CD8-positive, alpha-beta memory T cell (primary cell): ENCODE results near the gene FBXW5. TPM values are rescaled to one million over a fixed set of nuclear protein-coding genes. Genes with fewer than 3 reads are reported as not detected.
A peak's percentile ranks its signal among the peaks of the same experiment; 100 is the strongest.

ENCODE experiments used
- CTCF ChIA-PET: fragments of 350-600 bp; sonication (Branson Sonifier 250); formaldehyde crosslinking; loops from one replicate; lab custom pipeline; 2021; ENCODE audit warnings: antibody characterized with exemption; lab: Charles Lee
- POLR2A ChIA-PET: fragments of 350-600 bp; sonication (Branson Sonifier 250); formaldehyde crosslinking; loops from one replicate; lab custom pipeline; 2021; ENCODE audit warnings: antibody characterized with exemption; lab: Charles Lee
- DNase-seq, 5 donors: peaks; one replicate each; pipeline versions ENCODE4 v3.0.0 to v3.0.0-alpha.2; 2020 to 2022; ENCODE audit warnings: mixed read lengths in 1 of 5
- H3K27ac ChIP-seq: one replicate; pipeline ENCODE4 v1.7.0; 2013; ENCODE audit warnings: low read depth, mild to moderate bottlenecking, low read length, moderate library complexity
- H3K27me3 ChIP-seq: 2 replicates; pipeline ENCODE4 v1.7.0; 2013; ENCODE audit warnings: low read length, mild to moderate bottlenecking; ENCODE audit not compliant: insufficient read depth, poor library complexity, severe bottlenecking
- H3K36me3 ChIP-seq: 2 replicates; pipeline ENCODE4 v1.7.0; 2013; ENCODE audit warnings: mild to moderate bottlenecking, low read length, moderate library complexity; ENCODE audit not compliant: insufficient read depth
- H3K4me1 ChIP-seq: 2 replicates; pipeline ENCODE4 v1.7.0; 2013; ENCODE audit warnings: mild to moderate bottlenecking, low read length, moderate library complexity; ENCODE audit not compliant: insufficient read depth
- H3K4me3 ChIP-seq: 2 replicates; pipeline ENCODE4 v1.7.0; 2013; ENCODE audit warnings: mild to moderate bottlenecking, low read length
- H3K9me3 ChIP-seq: 2 replicates; pipeline ENCODE4 v1.7.0; 2013; ENCODE audit warnings: mild to moderate bottlenecking, low read length
- H3K27ac Mint-ChIP-seq, 8 donors: one replicate each; pipeline ENCODE4 v1.8.0; 2020 to 2021; ENCODE audit warnings: mixed read lengths in 8 of 8, mild to moderate bottlenecking in 6 of 8, inconsistent platforms in 3 of 8, moderate library complexity in 3 of 8
- H3K27me3 Mint-ChIP-seq, 2 donors: one replicate each; pipeline ENCODE4 v1.8.0; 2020 to 2021; ENCODE audit warnings: mixed read lengths in 2 of 2, mild to moderate bottlenecking in 1 of 2, moderate library complexity in 1 of 2
- H3K36me3 Mint-ChIP-seq, 3 donors: one replicate each; pipeline ENCODE4 v1.8.0; 2020 to 2021; ENCODE audit warnings: mixed read lengths in 3 of 3, inconsistent platforms in 1 of 3, mild to moderate bottlenecking in 1 of 3
- H3K4me1 Mint-ChIP-seq, 3 donors: one replicate each; pipeline ENCODE4 v1.8.0; 2020 to 2021; ENCODE audit warnings: mixed read lengths in 3 of 3, inconsistent platforms in 1 of 3, mild to moderate bottlenecking in 1 of 3
- H3K4me3 Mint-ChIP-seq, 7 donors: one replicate each; pipeline ENCODE4 v1.8.0; 2020 to 2021; ENCODE audit warnings: mixed read lengths in 7 of 7, mild to moderate bottlenecking in 6 of 7, moderate library complexity in 4 of 7, inconsistent platforms in 2 of 7
- H3K9me3 Mint-ChIP-seq, 5 donors: one replicate each; pipeline ENCODE4 v1.8.0; 2020 to 2022; ENCODE audit warnings: mixed read lengths in 5 of 5, mild to moderate bottlenecking in 3 of 5, moderate library complexity in 2 of 5, inconsistent platforms in 1 of 5
- polyA plus RNA-seq: library from polyadenylated mRNA; unstranded; fragments of 300-500 nt; fragmentation: Illumina TruSeq; gene quantifications from one replicate; pipeline ENCODE4 v1.2.3, GENCODE V29; 2021
- total RNA-seq, 2 experiments: library from RNA; stranded (reverse); gene quantifications; one replicate each; pipeline ENCODE4 v1.2.3, GENCODE V29; 2021

Gene FBXW5
- total and polyA plus RNA-seq, 3 experiments from 2014 or later: 104 to 163 (median 105) TPM

DNA sequence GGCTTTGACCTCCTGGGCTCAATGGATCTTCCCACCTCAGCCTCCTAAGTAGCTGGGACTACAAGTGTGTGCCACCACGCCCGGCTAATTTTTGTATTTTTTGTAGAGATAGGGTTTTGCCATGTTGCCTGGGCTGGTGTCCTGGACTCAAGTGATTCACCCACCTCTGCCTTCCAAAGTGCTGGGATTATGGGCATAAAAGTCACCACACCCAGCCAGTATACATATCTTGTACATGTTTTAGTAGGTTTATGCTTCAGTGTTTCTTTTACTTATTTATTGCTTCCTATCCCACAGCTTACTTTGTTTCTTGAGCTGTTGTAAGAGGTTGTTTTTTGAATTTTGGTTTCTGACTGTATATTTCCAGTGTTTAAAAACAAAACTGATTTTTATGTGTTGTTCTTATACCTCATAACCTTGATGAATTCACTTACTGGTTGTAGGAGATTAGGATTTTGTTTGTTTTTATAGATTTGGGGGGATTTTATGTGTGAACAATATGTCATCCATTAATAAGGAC, 12.9 kb downstream of the FBXW5 start:
- H3K27me3 ChIP-seq: no peaks in the 10 kb centered on the region
- H3K9me3 Mint-ChIP-seq: no peaks in the 10 kb centered on the region
- H3K9me3 ChIP-seq: no peaks in the 10 kb centered on the region
- no peak overlapping the region for H3K4me3 ChIP-seq
- H3K27ac Mint-ChIP-seq: peak overlapping the region in 6 of 8 donors; percentile 32 to 72 (median 48)
- peaks cover 0 to 17% (median 5%) of the 10 kb centered on the region in 3 donors for H3K36me3 Mint-ChIP-seq
- H3K4me1 ChIP-seq: no peaks in the 10 kb centered on the region
- H3K4me1 Mint-ChIP-seq: peaks cover 5 to 14% (median 10%) of the 10 kb centered on the region in 3 donors
- no peaks in the 10 kb centered on the region for H3K36me3 ChIP-seq
- H3K27ac ChIP-seq: no peak overlapping the region
- POLR2A ChIA-PET: no interaction called here
- no peak overlapping the region for H3K4me3 Mint-ChIP-seq
- H3K27me3 Mint-ChIP-seq: no peaks in the 10 kb centered on the region
- CTCF ChIA-PET: interaction anchor here (2.0 kb wide), 1 partner anchor 13 kb away, joined by 5 read pairs; no protein-coding TSS in a partner anchor
- peak in 1 of 5 donors; percentile 12 for DNase-seq

DNA sequence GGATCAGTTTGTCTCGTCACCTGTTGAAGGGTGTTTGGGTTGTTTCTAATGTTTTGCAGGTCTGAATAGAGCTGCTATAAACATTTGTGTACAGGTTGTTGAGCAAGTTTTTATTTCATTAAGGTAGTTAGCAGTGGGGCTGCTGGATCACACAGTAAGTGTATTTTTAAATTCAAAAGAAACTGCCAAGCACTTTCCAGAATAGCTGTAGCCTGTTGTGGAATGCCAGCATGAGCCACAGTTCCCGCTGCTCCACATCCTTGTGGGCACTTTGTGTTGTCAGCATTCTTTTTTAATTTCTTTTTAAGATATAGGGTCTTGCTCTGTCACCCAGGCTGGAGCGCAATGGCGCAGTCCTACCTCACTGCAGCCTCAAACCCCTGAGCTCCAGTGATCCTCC, 14.5 kb downstream of the FBXW5 start:
- peak overlapping the region in 2 of 8 donors; percentile 50 to 85 for H3K27ac Mint-ChIP-seq
- peaks cover 0 to 9% (median 8%) of the 10 kb centered on the region in 3 donors for H3K4me1 Mint-ChIP-seq
- peaks cover 0 to 28% (median 5%) of the 10 kb centered on the region in 3 donors for H3K36me3 Mint-ChIP-seq
- Histone ChIP-seq H3K9me3 (no peaks in the 10 kb centered on the region), H3K27me3 (no peaks in the 10 kb centered on the region), H3K27ac (no peak overlapping the region), H3K4me1 (no peaks in the 10 kb centered on the region), H3K4me3 (no peak overlapping the region), H3K36me3 (no peaks in the 10 kb centered on the region)
- no peaks in the 10 kb centered on the region for H3K9me3 Mint-ChIP-seq
- no peaks in the 10 kb centered on the region for H3K27me3 Mint-ChIP-seq
- H3K4me3 Mint-ChIP-seq: no peak overlapping the region
- DNase-seq: no peak
- ChIA-PET POLR2A (no interaction called here), CTCF (interaction anchor here (1.2 to 2.0 kb wide), 2 partner anchors 12 to 88 kb away, joined by 4 to 5 read pairs; partner anchors contain the start of gene AJM1)

DNA sequence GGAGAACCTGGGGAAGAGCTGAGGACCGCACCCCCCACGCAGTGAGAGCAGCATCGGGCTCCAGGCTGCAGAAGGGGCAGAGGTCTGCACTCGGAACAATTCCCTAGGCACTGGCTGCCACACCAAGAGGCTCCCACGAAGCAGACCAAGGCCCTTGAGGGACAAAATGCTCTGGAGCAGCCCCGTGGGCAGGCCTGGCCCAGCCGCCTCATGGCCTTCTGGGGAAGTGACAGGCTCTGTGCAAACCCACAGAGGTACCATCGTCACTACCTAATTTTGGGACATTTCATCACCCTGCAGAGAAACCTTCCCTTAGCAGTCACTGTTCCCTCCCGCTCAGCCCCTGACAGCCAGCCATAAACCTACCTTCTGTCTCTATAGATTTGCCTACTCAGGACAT, 15.9 kb downstream of the FBXW5 start:
- peak overlapping the region in 4 of 8 donors; percentile 23 to 60 (median 30) for H3K27ac Mint-ChIP-seq
- no peaks in the 10 kb centered on the region for H3K27me3 Mint-ChIP-seq
- no peak overlapping the region for H3K4me3 Mint-ChIP-seq
- no peaks in the 10 kb centered on the region for H3K9me3 ChIP-seq
- no peaks in the 10 kb centered on the region for H3K4me1 ChIP-seq
- no peak for DNase-seq
- no peak overlapping the region for H3K27ac ChIP-seq
- H3K36me3 ChIP-seq: no peaks in the 10 kb centered on the region
- peaks cover 0 to 9% (median 8%) of the 10 kb centered on the region in 3 donors for H3K4me1 Mint-ChIP-seq
- no peaks in the 10 kb centered on the region for H3K27me3 ChIP-seq
- no peaks in the 10 kb centered on the region for H3K9me3 Mint-ChIP-seq
- ChIA-PET POLR2A (interaction anchor here (0.6 kb wide), 2 partner anchors 21 to 68 kb away, joined by 4 read pairs; partner anchors contain the start of gene CLIC3), CTCF (no interaction called here)
- no peak overlapping the region for H3K4me3 ChIP-seq
- peaks cover 0 to 39% (median 5%) of the 10 kb centered on the region in 3 donors for H3K36me3 Mint-ChIP-seq

DNA sequence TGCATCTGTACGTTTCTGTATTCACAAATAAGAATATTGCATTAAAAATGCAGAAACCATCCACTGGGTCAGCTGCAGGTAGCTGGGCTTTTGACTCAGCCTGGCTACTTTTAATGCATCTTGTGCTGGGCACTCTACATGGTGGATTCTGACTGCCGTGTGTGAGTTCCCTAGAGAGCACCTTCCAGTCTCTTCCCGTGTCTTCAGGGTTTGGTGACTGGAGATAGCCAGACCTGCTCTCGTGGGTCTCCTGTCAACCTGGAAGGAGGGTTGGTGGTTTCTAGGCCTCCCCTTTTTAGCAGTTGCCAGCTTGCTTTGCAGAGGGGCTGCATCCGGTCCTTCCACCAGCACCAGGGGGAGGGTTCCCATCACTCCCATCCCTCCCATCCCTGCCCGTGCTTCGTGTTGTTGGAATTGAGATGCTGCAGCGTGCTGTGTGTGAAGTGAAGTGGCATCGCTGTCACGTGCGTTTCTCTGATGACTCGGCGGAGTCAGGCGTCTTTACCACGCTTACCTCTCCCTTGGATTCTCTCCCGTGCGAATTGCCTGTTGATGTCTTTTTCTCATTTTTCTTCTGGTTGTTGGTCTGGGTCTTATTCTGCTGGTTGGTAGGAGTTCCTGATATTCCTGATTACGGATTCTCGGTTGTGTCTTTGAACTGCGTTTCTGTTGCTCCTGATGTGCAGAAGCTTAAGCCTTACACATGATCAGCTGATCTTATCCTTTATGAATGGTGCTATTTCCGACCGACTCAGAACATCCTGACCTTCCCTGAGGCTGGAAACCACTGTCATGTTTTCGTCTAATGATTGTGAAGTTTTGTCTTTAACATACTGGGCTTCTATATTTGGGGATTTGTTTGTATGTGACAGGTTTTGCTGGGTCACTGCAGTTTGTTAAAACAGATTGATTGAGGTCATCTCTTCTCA, 16.9 kb downstream of the FBXW5 start:
- DNase-seq: no peak
- Mint-ChIP-seq H3K4me1 (peaks cover 0 to 9% (median 2%) of the 10 kb centered on the region in 3 donors), H3K9me3 (no peaks in the 10 kb centered on the region), H3K4me3 (no peak overlapping the region), H3K36me3 (peaks cover 0 to 44% (median 8%) of the 10 kb centered on the region in 3 donors), H3K27me3 (no peaks in the 10 kb centered on the region), H3K27ac (peak overlapping the region in 3 of 8 donors; percentile 10 to 35 (median 34))
- Histone ChIP-seq H3K27me3 (no peaks in the 10 kb centered on the region), H3K4me1 (no peaks in the 10 kb centered on the region), H3K36me3 (no peaks in the 10 kb centered on the region), H3K27ac (no peak overlapping the region), H3K9me3 (no peaks in the 10 kb centered on the region), H3K4me3 (no peak overlapping the region)
- ChIA-PET POLR2A (no interaction called here), CTCF (no interaction called here)

DNA sequence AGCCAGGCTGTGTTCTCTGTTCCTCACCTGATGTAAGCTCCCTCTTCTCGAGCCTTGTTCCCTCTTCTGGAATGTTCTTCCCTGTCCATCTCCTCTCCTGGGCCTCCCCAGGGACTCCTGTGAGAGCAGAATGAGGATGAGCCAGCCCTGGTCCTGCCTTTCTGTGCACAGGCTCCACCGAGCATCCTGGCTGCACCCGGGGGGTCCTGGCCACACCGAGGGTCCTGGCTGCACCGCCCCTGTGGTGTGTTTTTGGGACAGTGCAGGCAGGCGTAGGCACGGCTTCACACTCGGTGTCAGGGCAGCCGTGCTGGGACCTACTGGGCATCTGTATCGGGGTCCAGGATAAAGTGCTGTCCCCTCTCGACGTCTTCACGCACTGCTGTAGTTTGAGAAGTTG, 17.8 kb downstream of the FBXW5 start:
- peaks cover 0 to 6% (median under 1%) of the 10 kb centered on the region in 3 donors for H3K4me1 Mint-ChIP-seq
- Histone ChIP-seq H3K9me3 (no peaks in the 10 kb centered on the region), H3K4me1 (no peaks in the 10 kb centered on the region), H3K27me3 (no peaks in the 10 kb centered on the region), H3K36me3 (peaks cover 6% of the 10 kb centered on the region), H3K4me3 (no peak overlapping the region), H3K27ac (no peak overlapping the region)
- no peaks in the 10 kb centered on the region for H3K9me3 Mint-ChIP-seq
- no peaks in the 10 kb centered on the region for H3K27me3 Mint-ChIP-seq
- DNase-seq: no peak
- peaks cover 0 to 51% (median 8%) of the 10 kb centered on the region in 3 donors for H3K36me3 Mint-ChIP-seq
- ChIA-PET CTCF (interaction anchor here (0.9 kb wide), 1 partner anchor 84 kb away, joined by 3 read pairs; the partner anchor contains the start of gene AJM1), POLR2A (no interaction called here)
- H3K27ac Mint-ChIP-seq: peak overlapping the region in 2 of 8 donors; percentile 10 to 35
- H3K4me3 Mint-ChIP-seq: no peak overlapping the region

DNA sequence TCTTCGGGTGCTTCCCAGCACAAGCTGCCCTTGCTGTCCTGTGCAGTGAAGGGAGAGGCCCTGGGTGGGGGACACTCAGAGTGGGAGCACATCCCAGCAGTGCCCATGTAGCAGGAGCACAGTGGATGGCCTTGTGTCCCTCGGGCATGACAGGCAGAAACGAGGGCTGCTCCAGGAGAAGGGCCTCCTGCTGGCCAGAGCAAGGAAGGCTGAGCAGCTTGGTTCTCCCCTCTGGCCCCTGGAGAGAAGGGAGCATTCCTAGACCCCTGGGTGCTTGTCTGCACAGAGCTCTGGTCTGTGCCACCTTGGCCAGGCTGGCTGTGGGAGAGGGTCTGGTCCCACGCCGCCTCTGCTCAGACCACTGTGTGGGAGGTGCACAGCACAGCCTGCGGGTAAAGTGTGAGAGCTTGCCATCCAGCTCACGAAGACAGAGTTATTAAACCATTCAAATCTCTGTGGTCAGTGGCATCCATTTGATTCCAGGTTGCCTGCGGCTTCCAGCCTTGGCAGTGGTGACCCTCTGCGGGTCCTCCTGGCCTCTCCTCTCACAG, 18.3 kb downstream of the FBXW5 start:
- no peaks in the 10 kb centered on the region for H3K27me3 Mint-ChIP-seq

DNA sequence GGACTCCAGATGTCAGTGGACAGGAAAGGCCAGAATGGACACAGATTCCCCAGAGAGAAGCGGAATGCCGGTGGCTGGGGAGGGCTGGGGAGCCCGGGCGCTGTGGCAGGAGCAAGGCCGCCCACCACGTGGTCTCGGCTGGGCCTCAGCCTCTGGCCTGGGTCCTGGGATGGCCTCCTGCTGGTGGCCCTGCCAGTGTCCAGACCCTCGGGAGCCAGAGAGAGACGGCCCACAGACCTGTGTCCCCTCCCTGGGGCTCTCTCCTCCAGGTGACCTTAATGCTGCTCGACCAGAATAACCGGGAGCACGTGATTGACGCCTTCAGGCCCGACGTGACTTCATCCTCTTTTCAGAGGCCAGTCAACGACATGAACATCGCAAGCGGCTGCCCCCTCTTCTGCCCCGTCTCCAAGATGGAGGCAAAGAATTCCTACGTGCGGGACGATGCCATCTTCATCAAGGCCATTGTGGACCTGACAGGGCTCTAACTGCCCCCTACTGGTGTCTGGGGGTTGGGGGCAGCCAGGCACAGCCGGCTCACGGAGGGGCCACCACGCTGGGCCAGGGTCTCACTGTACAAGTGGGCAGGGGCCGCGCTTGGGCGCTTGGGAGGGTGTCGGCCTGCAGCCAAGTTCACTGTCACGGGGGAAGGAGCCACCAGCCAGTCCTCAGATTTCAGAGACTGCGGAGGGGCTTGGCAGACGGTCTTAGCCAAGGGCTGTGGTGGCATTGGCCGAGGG, 19.0 kb downstream of the FBXW5 start:
- Mint-ChIP-seq H3K36me3 (peaks cover 0 to 54% (median 8%) of the 10 kb centered on the region in 3 donors), H3K4me3 (no peak overlapping the region), H3K27ac (peak overlapping the region in 1 of 8 donors; percentile 35), H3K9me3 (no peaks in the 10 kb centered on the region), H3K4me1 (peaks cover 0 to 5% (median 0%) of the 10 kb centered on the region in 3 donors), H3K27me3 (no peaks in the 10 kb centered on the region)
- ChIA-PET POLR2A (no interaction called here), CTCF (interaction anchor here (0.9 kb wide), 1 partner anchor 83 kb away, joined by 3 read pairs; the partner anchor contains the start of gene AJM1)
- DNase-seq: no peak
- peaks cover 15% of the 10 kb centered on the region for H3K36me3 ChIP-seq
- no peaks in the 10 kb centered on the region for H3K9me3 ChIP-seq
- H3K27me3 ChIP-seq: no peaks in the 10 kb centered on the region
- H3K4me3 ChIP-seq: no peak overlapping the region
- no peak overlapping the region for H3K27ac ChIP-seq
- H3K4me1 ChIP-seq: no peaks in the 10 kb centered on the region

More for the DNA sequence above, 18.3 kb downstream of the FBXW5 start:
- no peak overlapping the region for H3K4me3 ChIP-seq
- Mint-ChIP-seq H3K4me1 (peaks cover 0 to 5% (median 0%) of the 10 kb centered on the region in 3 donors), H3K4me3 (no peak overlapping the region), H3K36me3 (peaks cover 0 to 51% (median 8%) of the 10 kb centered on the region in 3 donors), H3K9me3 (no peaks in the 10 kb centered on the region), H3K27ac (peak overlapping the region in 2 of 8 donors; percentile 38 to 46)
- peaks cover 8% of the 10 kb centered on the region for H3K36me3 ChIP-seq
- H3K27me3 ChIP-seq: no peaks in the 10 kb centered on the region
- H3K4me1 ChIP-seq: no peaks in the 10 kb centered on the region
- no peaks in the 10 kb centered on the region for H3K9me3 ChIP-seq
- no peak for DNase-seq
- POLR2A ChIA-PET: no interaction called here
- no peak overlapping the region for H3K27ac ChIP-seq
- CTCF ChIA-PET: interaction anchor here (0.9 kb wide), 1 partner anchor 83 kb away, joined by 3 read pairs; the partner anchor contains the start of gene AJM1
